GM18520 (cell line): ENCODE data around the gene URAD.
"Not testable (repeated sequence)": the region's sequence is repeated elsewhere in the genome, so short reads cannot be mapped to it uniquely, and the experiment has no call there.

ENCODE experiments used
- ATAC-seq: cut with Tn5 transposase; IDR thresholded peaks from one replicate; pipeline ENCODE4 v1.9.1; 2021; ENCODE audit not compliant: unreplicated experiment

Gene URAD

GRCh38 chr13:27970382-27971235 is 17.9 kb downstream of the URAD start:
- no peak for ATAC-seq

GRCh38 chr13:27969866-27970229 is 18.6 kb downstream of the URAD start:
- no peak for ATAC-seq

- no peak for ATAC-seq
These were observed 19.2 kb downstream of the URAD start, which contains the start of gene CDX2 for GRCh38 chr13:27969082-27969865. TSS of gene CDX2 (minus strand) at chr13:27969315. CDS start at chr13:27969006, 309 bp downstream.

- ATAC-seq: no peak
These were observed 20.0 kb downstream of the URAD start for GRCh38 chr13:27968316-27969081.

- ATAC-seq: no peak
These were observed 20.7 kb downstream of the URAD start for GRCh38 chr13:27967736-27968315.

- no peak for ATAC-seq
These were observed 21.2 kb downstream of the URAD start for GRCh38 chr13:27967203-27967735.

- no peak for ATAC-seq
These were observed 21.8 kb downstream of the URAD start for GRCh38 chr13:27966641-27967202.

GRCh38 chr13:27965740-27966640 is 22.5 kb downstream of the URAD start:
- ATAC-seq: no peak

GRCh38 chr13:27965343-27965739 is 23.2 kb downstream of the URAD start:
- ATAC-seq: no peak

- no peak for ATAC-seq
These were observed 23.7 kb downstream of the URAD start for GRCh38 chr13:27964741-27965323.

- ATAC-seq: not testable (repeated sequence)
These were observed 24.3 kb downstream of the URAD start for GRCh38 chr13:27964206-27964605.

- ATAC-seq: no peak
These were observed 25.0 kb downstream of the URAD start for GRCh38 chr13:27963491-27963890.

- no peak for ATAC-seq
These were observed 25.5 kb downstream of the URAD start for GRCh38 chr13:27962982-27963381.

- no peak for ATAC-seq
These were observed 26.2 kb downstream of the URAD start for GRCh38 chr13:27962128-27962841.

- no peak for ATAC-seq
These were observed 27.0 kb downstream of the URAD start for GRCh38 chr13:27961227-27962085.

GRCh38 chr13:27960362-27961226 is 27.9 kb downstream of the URAD start:
- ATAC-seq: no peak
